Esophagus squamous epithelium (tissue), 4 donors: Measurements from ENCODE around the gene ANKRD28.

ENCODE experiments used
- CTCF ChIP-seq, 6 experiments: fragments of 450-650 bp in 4 of 6; fragments of 200-600 bp in 2 of 6; sonication (generic) in 2 of 6; IDR thresholded peaks; one replicate each; pipeline ENCODE4 v1.5.1; 2016 to 2019; ENCODE audit warnings: antibody characterized with exemption in 6 of 6, mild to moderate bottlenecking in 4 of 6, moderate library complexity in 4 of 6
- POLR2A ChIP-seq, 4 donors: fragments of 450-650 bp; IDR thresholded peaks; one replicate each; pipeline ENCODE4 v1.6.1; 2017; ENCODE audit warnings: antibody characterized with exemption in 4 of 4, mild to moderate bottlenecking in 4 of 4, moderate library complexity in 3 of 4

- TF ChIP-seq POLR2A (IDR thresholded peaks at IDR 0.05) (no peak), CTCF (IDR thresholded peaks at IDR 0.05) (no peak)
Measured at GRCh38 chr3:15708882-15709677, 88.7 kb downstream of the ANKRD28 start.
